ENCODE data around the gene TMEM253. TPM values are rescaled to one million over a fixed set of nuclear protein-coding genes. Genes with fewer than 3 reads are reported as not detected.

The TMEM253 gene
- total and polyA plus RNA-seq, 2 experiments from 2014 or later = 0.59 to 0.95 TPM

DNA sequence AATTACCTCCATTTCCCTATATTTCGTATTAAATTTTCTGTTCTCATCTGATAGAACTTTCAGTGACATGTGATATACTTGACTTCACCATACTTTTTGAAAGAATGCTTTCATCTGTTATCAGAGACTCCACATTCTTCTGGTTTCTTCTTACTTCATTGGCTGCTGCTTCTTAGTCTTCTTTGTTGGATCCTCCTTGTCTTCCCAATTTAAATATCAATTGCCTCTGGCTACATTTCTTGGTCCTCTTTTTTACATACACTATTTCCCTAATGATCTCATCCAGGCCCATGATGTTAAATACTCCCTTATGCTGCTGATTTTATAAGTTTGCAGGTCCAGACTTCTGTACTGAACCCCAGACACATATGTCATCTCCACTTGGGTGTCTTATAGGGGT lies 33.0 kb downstream of the TMEM253 start:
- Mint-ChIP-seq H3K4me1 (peaks cover 11% of the 10 kb centered on the region), H3K9me3 (peaks cover 4% of the 10 kb centered on the region), H3K27ac (no peak overlapping the region), H3K27me3 (ENCODE audit: insufficient read depth, low read depth, poor library complexity) (no peaks in the 10 kb centered on the region), H3K36me3 (ENCODE audit: low read depth) (peaks cover 4% of the 10 kb centered on the region; the same call in 2 of the 3 replicates), H3K4me3 (no peak overlapping the region; the same call in 2 of the 3 replicates)
- Histone ChIP-seq H3K4me1 (ENCODE audit: insufficient read depth) (peaks cover 10% of the 10 kb centered on the region), H2AFZ (no peak overlapping the region), H3K79me2 (replicated peaks; ENCODE audit: insufficient read depth) (no peaks in the 10 kb centered on the region), H3K9me2 (ENCODE audit: insufficient read depth) (no peaks in the 10 kb centered on the region), H3K27me3 (ENCODE audit: insufficient read depth) (no peaks in the 10 kb centered on the region), H3K4me2 (no peak overlapping the region), H3F3A (replicated peaks; ENCODE audit: low read depth) (no peaks in the 10 kb centered on the region), H3K36me3 (ENCODE audit: insufficient read depth) (0 out of 2 replicates have a peak, but pooled peaks cover 3% of the 10 kb centered on the region), H3K4me3 (no peak overlapping the region), H3K27ac (ENCODE audit: low read depth) (no peak overlapping the region), H4K20me1 (replicated peaks; ENCODE audit: insufficient read depth) (no peaks in the 10 kb centered on the region)
- ATAC-seq (peak; percentile 64), DNase-seq (ENCODE audit: low spot score) (peak; percentile 70)
- no peak for TF ChIP-seq ZNF331 (CRISPR knock-in tag; IDR thresholded peaks at IDR 0.05; ENCODE audit: low read depth)
- TF ChIP-seq, protein P1, sequence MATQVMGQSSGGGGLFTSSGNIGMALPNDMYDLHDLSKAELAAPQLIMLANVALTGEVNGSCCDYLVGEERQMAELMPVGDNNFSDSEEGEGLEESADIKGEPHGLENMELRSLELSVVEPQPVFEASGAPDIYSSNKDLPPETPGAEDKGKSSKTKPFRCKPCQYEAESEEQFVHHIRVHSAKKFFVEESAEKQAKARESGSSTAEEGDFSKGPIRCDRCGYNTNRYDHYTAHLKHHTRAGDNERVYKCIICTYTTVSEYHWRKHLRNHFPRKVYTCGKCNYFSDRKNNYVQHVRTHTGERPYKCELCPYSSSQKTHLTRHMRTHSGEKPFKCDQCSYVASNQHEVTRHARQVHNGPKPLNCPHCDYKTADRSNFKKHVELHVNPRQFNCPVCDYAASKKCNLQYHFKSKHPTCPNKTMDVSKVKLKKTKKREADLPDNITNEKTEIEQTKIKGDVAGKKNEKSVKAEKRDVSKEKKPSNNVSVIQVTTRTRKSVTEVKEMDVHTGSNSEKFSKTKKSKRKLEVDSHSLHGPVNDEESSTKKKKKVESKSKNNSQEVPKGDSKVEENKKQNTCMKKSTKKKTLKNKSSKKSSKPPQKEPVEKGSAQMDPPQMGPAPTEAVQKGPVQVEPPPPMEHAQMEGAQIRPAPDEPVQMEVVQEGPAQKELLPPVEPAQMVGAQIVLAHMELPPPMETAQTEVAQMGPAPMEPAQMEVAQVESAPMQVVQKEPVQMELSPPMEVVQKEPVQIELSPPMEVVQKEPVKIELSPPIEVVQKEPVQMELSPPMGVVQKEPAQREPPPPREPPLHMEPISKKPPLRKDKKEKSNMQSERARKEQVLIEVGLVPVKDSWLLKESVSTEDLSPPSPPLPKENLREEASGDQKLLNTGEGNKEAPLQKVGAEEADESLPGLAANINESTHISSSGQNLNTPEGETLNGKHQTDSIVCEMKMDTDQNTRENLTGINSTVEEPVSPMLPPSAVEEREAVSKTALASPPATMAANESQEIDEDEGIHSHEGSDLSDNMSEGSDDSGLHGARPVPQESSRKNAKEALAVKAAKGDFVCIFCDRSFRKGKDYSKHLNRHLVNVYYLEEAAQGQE (IDR thresholded peaks at IDR 0.05; ENCODE audit: unreplicated experiment) = no peak
- TF ChIP-seq POLR2AphosphoS5 (IDR thresholded peaks at IDR 0.05; ENCODE audit: low read depth) = no peak
- TF ChIP-seq, protein P2, sequence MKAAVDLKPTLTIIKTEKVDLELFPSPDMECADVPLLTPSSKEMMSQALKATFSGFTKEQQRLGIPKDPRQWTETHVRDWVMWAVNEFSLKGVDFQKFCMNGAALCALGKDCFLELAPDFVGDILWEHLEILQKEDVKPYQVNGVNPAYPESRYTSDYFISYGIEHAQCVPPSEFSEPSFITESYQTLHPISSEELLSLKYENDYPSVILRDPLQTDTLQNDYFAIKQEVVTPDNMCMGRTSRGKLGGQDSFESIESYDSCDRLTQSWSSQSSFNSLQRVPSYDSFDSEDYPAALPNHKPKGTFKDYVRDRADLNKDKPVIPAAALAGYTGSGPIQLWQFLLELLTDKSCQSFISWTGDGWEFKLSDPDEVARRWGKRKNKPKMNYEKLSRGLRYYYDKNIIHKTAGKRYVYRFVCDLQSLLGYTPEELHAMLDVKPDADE (IDR thresholded peaks at IDR 0.05) = no peak
- no peak for TF ChIP-seq JUNB (IDR thresholded peaks at IDR 0.05; ENCODE audit: unreplicated experiment)

DNA sequence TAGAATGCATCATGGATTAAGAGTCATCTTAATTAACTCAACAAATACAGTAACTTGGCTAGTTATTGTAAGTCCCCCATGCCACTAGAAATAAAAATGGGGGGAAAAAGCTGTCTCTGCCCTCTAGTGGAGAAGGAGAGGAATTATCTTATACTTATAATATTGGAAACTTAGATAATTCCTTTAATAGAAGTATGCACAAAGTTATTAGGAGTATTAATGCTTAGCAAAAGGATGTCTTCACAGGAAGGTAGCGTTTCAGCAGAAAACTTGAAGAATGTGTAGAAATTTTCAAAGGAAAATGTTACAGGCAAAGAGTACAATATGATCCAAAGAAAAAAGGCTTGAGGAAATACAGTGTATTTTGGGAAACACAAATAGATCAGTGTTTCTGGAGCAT lies 35.2 kb downstream of the TMEM253 start:
- Histone ChIP-seq H3K27ac (ENCODE audit: low read depth) (no peak overlapping the region), H3K36me3 (ENCODE audit: insufficient read depth) (0 out of 2 replicates have a peak, but pooled peaks cover 3% of the 10 kb centered on the region), H3K27me3 (ENCODE audit: insufficient read depth) (no peaks in the 10 kb centered on the region), H3K4me2 (no peak overlapping the region), H3K79me2 (replicated peaks; ENCODE audit: insufficient read depth) (no peaks in the 10 kb centered on the region), H3F3A (replicated peaks; ENCODE audit: low read depth) (no peaks in the 10 kb centered on the region), H4K20me1 (replicated peaks; ENCODE audit: insufficient read depth) (no peaks in the 10 kb centered on the region), H2AFZ (no peak overlapping the region), H3K9me2 (ENCODE audit: insufficient read depth) (no peaks in the 10 kb centered on the region), H3K4me3 (no peak overlapping the region), H3K4me1 (ENCODE audit: insufficient read depth) (peaks cover 10% of the 10 kb centered on the region)
- Mint-ChIP-seq H3K36me3 (ENCODE audit: low read depth) (peaks cover 4% of the 10 kb centered on the region; the same call in 2 of the 3 replicates), H3K27ac (no peak overlapping the region), H3K27me3 (ENCODE audit: insufficient read depth, low read depth, poor library complexity) (no peaks in the 10 kb centered on the region), H3K9me3 (peaks cover 4% of the 10 kb centered on the region), H3K4me3 (no peak overlapping the region), H3K4me1 (peaks cover 11% of the 10 kb centered on the region)
- TF ChIP-seq CREB1 (CRISPR knock-in tag; IDR thresholded peaks at IDR 0.05; ENCODE audit: low read depth) (no peak), NANOG (IDR thresholded peaks at IDR 0.05; ENCODE audit: borderline replicate concordance) (no peak), POLR2AphosphoS5 (IDR thresholded peaks at IDR 0.05; ENCODE audit: low read depth) (no peak), ZNF114 (CRISPR knock-in tag; IDR thresholded peaks at IDR 0.05) (no peak), JUNB (IDR thresholded peaks at IDR 0.05; ENCODE audit: unreplicated experiment) (no peak)
- TF ChIP-seq, protein P3, sequence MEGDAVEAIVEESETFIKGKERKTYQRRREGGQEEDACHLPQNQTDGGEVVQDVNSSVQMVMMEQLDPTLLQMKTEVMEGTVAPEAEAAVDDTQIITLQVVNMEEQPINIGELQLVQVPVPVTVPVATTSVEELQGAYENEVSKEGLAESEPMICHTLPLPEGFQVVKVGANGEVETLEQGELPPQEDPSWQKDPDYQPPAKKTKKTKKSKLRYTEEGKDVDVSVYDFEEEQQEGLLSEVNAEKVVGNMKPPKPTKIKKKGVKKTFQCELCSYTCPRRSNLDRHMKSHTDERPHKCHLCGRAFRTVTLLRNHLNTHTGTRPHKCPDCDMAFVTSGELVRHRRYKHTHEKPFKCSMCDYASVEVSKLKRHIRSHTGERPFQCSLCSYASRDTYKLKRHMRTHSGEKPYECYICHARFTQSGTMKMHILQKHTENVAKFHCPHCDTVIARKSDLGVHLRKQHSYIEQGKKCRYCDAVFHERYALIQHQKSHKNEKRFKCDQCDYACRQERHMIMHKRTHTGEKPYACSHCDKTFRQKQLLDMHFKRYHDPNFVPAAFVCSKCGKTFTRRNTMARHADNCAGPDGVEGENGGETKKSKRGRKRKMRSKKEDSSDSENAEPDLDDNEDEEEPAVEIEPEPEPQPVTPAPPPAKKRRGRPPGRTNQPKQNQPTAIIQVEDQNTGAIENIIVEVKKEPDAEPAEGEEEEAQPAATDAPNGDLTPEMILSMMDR (conservative IDR thresholded peaks at IDR 0.05; ENCODE audit: low read depth in 2 of 2) = peak; percentile 46 to 96
- DNase-seq (ENCODE audit: low spot score) (peak; percentile 36), ATAC-seq (no peak)

Data from GM23338 (cell line).